CD14-positive monocyte (primary cell): ENCODE measurements around the gene DRC3. TPM values are rescaled to one million over a fixed set of nuclear protein-coding genes. Genes with fewer than 3 reads are reported as not detected.

ENCODE experiments used
- DNase-seq, 3 donors: peaks; one replicate each; pipeline ENCODE4 v3.0.0-alpha.2; 2011 to 2022
- H2AFZ ChIP-seq: 2 replicates; pipeline ENCODE4 v1.6.0; 2012; ENCODE audit warnings: mild to moderate bottlenecking, low read depth, low read length, inconsistent platforms; ENCODE audit not compliant: insufficient read depth, poor library complexity, severe bottlenecking
- H3K27ac ChIP-seq, 2 donors: 1 replicate in 1 of 2; 2 replicates in 1 of 2; pipeline ENCODE4 v1.5.1; 2012 to 2013; ENCODE audit warnings: low read length in 2 of 2, control low read depth in 1 of 2, inconsistent platforms in 1 of 2, low read depth in 1 of 2, mild to moderate bottlenecking in 1 of 2
- H3K27me3 ChIP-seq, 2 donors: one replicate each; pipeline versions ENCODE4 v1.6.0 to v1.6.1; 2011 to 2013; ENCODE audit warnings: low read length in 2 of 2; ENCODE audit not compliant: control insufficient read depth in 2 of 2, insufficient read depth in 2 of 2
- H3K36me3 ChIP-seq, 2 donors: replicated peaks in 1 of 2; 1 replicate in 1 of 2; 2 replicates in 1 of 2; pipeline versions ENCODE4 v1.5.1 to v1.6.1; 2012 to 2013; ENCODE audit warnings: low read length in 2 of 2, control low read depth in 1 of 2, inconsistent platforms in 1 of 2, mild to moderate bottlenecking in 1 of 2; ENCODE audit not compliant: insufficient read depth in 2 of 2, control insufficient read depth in 1 of 2
- H3K4me1 ChIP-seq, 2 donors: 1 replicate in 1 of 2; 2 replicates in 1 of 2; pipeline versions ENCODE4 v1.5.1 to v1.6.1; 2012 to 2013; ENCODE audit warnings: low read length in 2 of 2, control low read depth in 1 of 2, inconsistent platforms in 1 of 2, mild to moderate bottlenecking in 1 of 2, moderate library complexity in 1 of 2; ENCODE audit not compliant: insufficient read depth in 2 of 2, control insufficient read depth in 1 of 2
- H3K4me2 ChIP-seq: replicated peaks from 2 replicates; pipeline ENCODE3; 2012; ENCODE audit warnings: low read length, moderate library complexity, mild to moderate bottlenecking; ENCODE audit not compliant: poor library complexity, severe bottlenecking; ENCODE audit errors: extremely low read depth
- H3K4me3 ChIP-seq, 3 experiments: fragments of 200-600 bp in 1 of 3; sonication (generic) in 1 of 3; replicated peaks in 1 of 3; 1 replicate in 2 of 3; 2 replicates in 1 of 3; pipeline ENCODE4 v1.5.1; 2011 to 2013; ENCODE audit warnings: low read length in 3 of 3, mild to moderate bottlenecking in 3 of 3, control low read depth in 2 of 3, low read depth in 2 of 3, inconsistent platforms in 1 of 3, moderate library complexity in 1 of 3
- H3K79me2 ChIP-seq: 2 replicates; pipeline ENCODE4 v1.6.0; 2012; ENCODE audit warnings: mild to moderate bottlenecking, control low read depth, inconsistent platforms, low read length, moderate library complexity; ENCODE audit not compliant: insufficient read depth
- H3K9ac ChIP-seq: 2 replicates; pipeline ENCODE4 v1.6.0; 2017; ENCODE audit warnings: low read length, mild to moderate bottlenecking; ENCODE audit not compliant: insufficient read depth, poor library complexity, severe bottlenecking
- H3K9me3 ChIP-seq, 2 donors: replicated peaks in 1 of 2; 1 replicate in 1 of 2; 2 replicates in 1 of 2; pipeline versions ENCODE4 v1.5.1 to v1.6.1; 2012 to 2013; ENCODE audit warnings: low read length in 2 of 2, control low read depth in 1 of 2; ENCODE audit not compliant: control insufficient read depth in 1 of 2, insufficient read depth in 1 of 2
- H4K20me1 ChIP-seq: 2 replicates; pipeline ENCODE4 v1.6.0; 2012; ENCODE audit warnings: mild to moderate bottlenecking, low read length, control low read depth, moderate library complexity; ENCODE audit not compliant: insufficient read depth
- H3K27ac Mint-ChIP-seq, 7 donors: one replicate each; pipeline ENCODE4 v1.8.0; 2020; ENCODE audit warnings: mild to moderate bottlenecking in 7 of 7, mixed read lengths in 7 of 7, moderate library complexity in 6 of 7, inconsistent platforms in 2 of 7
- H3K27me3 Mint-ChIP-seq, 3 donors: one replicate each; pipeline ENCODE4 v1.8.0; 2021 to 2022; ENCODE audit warnings: low read depth in 3 of 3, mild to moderate bottlenecking in 3 of 3, mixed read lengths in 3 of 3, moderate library complexity in 3 of 3, inconsistent platforms in 1 of 3
- H3K36me3 Mint-ChIP-seq, 2 donors: one replicate each; pipeline ENCODE4 v1.8.0; 2020; ENCODE audit warnings: mixed read lengths in 2 of 2, inconsistent platforms in 1 of 2, mild to moderate bottlenecking in 1 of 2
- H3K4me1 Mint-ChIP-seq: one replicate; pipeline ENCODE4 v1.8.0; 2020; ENCODE audit warnings: mild to moderate bottlenecking, mixed read lengths
- H3K4me3 Mint-ChIP-seq, 2 donors: one replicate each; pipeline ENCODE4 v1.8.0; 2020; ENCODE audit warnings: mild to moderate bottlenecking in 2 of 2, mixed read lengths in 2 of 2, moderate library complexity in 1 of 2
- H3K9me3 Mint-ChIP-seq, 7 donors: one replicate each; pipeline ENCODE4 v1.8.0; 2020 to 2022; ENCODE audit warnings: mixed read lengths in 7 of 7, mild to moderate bottlenecking in 6 of 7, moderate library complexity in 6 of 7, inconsistent platforms in 2 of 7
- CTCF ChIP-seq: fragments of 200-600 bp; IDR thresholded peaks from one replicate; pipeline ENCODE4 v1.8.0; 2022; ENCODE audit warnings: antibody characterized with exemption, mild to moderate bottlenecking
- WGBS: methylation state at CpG from one replicate; pipeline ENCODE4 v1.1.5; 2013; ENCODE audit warnings: missing lambda C conversion rate; ENCODE audit not compliant: insufficient coverage; 5-methylcytosine and 5-hydroxymethylcytosine counted together
- intact Hi-C, 2 donors: fragments of 100-400 bp; cut with micrococcal nuclease; formaldehyde crosslinking; loops; one replicate each; pipeline versions ENCODE4 v1.15.0 to v1.15.1; 2023
- polyA plus RNA-seq, 3 donors: library from polyadenylated mRNA; depleted of rRNA in 1 of 3; unstranded in 2 of 3; stranded (reverse) in 1 of 3; fragments of 300-500 nt in 2 of 3; fragments of >200 nt in 1 of 3; fragmentation: Illumina TruSeq in 2 of 3; gene quantifications; 1 replicate in 2 of 3; 2 replicates in 1 of 3; pipeline ENCODE4 v1.2.3, GENCODE V29; 2012 to 2021

Gene DRC3
- polyA plus RNA-seq, 3 donors, result 0.23 to 0.58 (median 0.39) TPM

DNA sequence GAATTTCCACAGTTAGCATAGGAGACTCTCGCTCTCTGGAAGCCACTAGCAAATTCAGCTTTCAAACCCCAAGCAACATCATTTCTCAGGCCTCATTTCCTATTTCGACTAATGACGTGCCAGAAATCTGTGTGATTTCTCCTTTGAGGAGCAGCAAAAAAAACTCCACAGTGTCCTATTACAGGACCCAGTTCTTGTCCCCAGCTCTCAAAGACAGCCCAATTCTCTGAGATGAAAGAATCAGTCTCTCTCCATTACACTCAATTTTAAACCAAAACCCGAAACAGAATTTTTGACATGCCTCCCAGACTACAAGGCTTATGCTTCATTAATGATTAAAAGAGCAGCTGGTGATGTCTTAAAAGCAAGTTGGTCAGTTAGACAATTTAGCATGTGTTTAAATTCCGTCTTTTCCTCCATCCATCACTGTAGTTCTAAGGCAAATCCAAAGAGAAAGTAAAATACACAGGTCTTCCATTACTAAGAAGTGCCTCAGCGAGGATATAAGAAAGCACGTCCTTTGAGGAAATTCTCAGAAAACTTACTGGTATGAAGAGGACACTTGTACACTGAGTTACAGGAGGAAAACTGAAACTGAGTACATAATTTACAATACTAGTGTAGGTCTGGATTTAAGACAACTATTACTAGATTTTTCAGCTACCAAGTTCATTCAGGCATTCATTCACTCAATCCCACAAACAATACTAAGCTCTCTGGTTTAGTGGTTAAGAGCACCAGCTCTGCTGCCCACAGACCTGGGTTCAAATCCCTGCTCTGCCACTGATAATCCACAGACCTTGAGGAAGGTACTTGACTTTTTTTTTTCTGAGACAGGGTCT, 12.9 kb upstream of the DRC3 start:
- Histone ChIP-seq H3K9ac (peak overlapping the region; percentile 12), H3K4me2 (peak overlapping the region; percentile 2), H3K9me3 (peaks cover 0 to 4% of the 10 kb centered on the region in 2 donors), H4K20me1 (peaks cover 45% of the 10 kb centered on the region), H3K36me3 (peaks cover 0 to 16% of the 10 kb centered on the region in 2 donors), H3K27ac (peak overlapping the region in 1 of 2 donors; percentile 80), H3K4me1 (peaks cover 21 to 29% of the 10 kb centered on the region in 2 donors), H2AFZ (no peak overlapping the region), H3K4me3 (no peak overlapping the region), H3K27me3 (no peaks in the 10 kb centered on the region), H3K79me2 (peaks cover 64% of the 10 kb centered on the region)
- intact Hi-C loops, result no loop called here
- WGBS, result 24% methylated on average over 2 of the region's 7 CpGs
- Mint-ChIP-seq H3K27ac (peak overlapping the region; percentile 31 to 96 (median 74)), H3K27me3 (no peaks in the 10 kb centered on the region), H3K4me3 (peak overlapping the region; percentile 11 to 49), H3K9me3 (peaks cover 0 to 4% (median 0%) of the 10 kb centered on the region in 7 donors), H3K4me1 (peaks cover 37% of the 10 kb centered on the region), H3K36me3 (peaks cover 20 to 24% of the 10 kb centered on the region in 2 donors)
- DNase-seq, result peak in 1 of 3 donors; percentile 54
- no peak for TF ChIP-seq CTCF

- Mint-ChIP-seq H3K27ac (peak overlapping the region in 2 of 7 donors; percentile 73 to 96), H3K9me3 (peaks cover 0 to 3% (median 0%) of the 10 kb centered on the region in 7 donors), H3K36me3 (peaks cover 18 to 20% of the 10 kb centered on the region in 2 donors), H3K27me3 (peaks cover 1% of the 10 kb centered on the region in 3 donors), H3K4me3 (no peak overlapping the region), H3K4me1 (peaks cover 40% of the 10 kb centered on the region)
- H3K36me3 ChIP-seq, result peaks cover 0 to 9% of the 10 kb centered on the region in 2 donors
- H3K27ac ChIP-seq, result peak overlapping the region in 1 of 2 donors; percentile 80
- TF ChIP-seq CTCF, result no peak
- no peak overlapping the region for H3K9ac ChIP-seq
- 100% methylated on average over 3 of the region's 5 CpGs for WGBS
- peaks cover 49% of the 10 kb centered on the region for H4K20me1 ChIP-seq
- no peak for DNase-seq
- H3K4me1 ChIP-seq, result peaks cover 21 to 29% of the 10 kb centered on the region in 2 donors
- no peak overlapping the region for H3K4me3 ChIP-seq
- no peak overlapping the region for H2AFZ ChIP-seq
- no peak overlapping the region for H3K4me2 ChIP-seq
- peaks cover 0 to 4% of the 10 kb centered on the region in 2 donors for H3K9me3 ChIP-seq
- H3K79me2 ChIP-seq, result peaks cover 72% of the 10 kb centered on the region
- no peaks in the 10 kb centered on the region for H3K27me3 ChIP-seq
- intact Hi-C loops, result no loop called here
Observed at GRCh38 chr17:17960500-17961030, 12.1 kb upstream of the DRC3 start.
